GM20431 (cell line): ENCODE results near the gene NXPH2.

Source experiments
- in situ Hi-C: fragments of 300-500 bp; cut with MseI, MboI; formaldehyde crosslinking; loops from one replicate; pipeline ENCODE4 v1.15.0; 2020; ENCODE audit warnings: low sequenced_read_pairs; ENCODE audit not compliant: unreplicated experiment

Gene NXPH2

GRCh38 chr2:138779781-138780445 lies at the start of gene NXPH2:
Gene NXPH2, minus strand, starts transcription at chr2:138780390. Its CDS starts 149 bp downstream, at chr2:138780241.
- in situ Hi-C loops: loop anchor here (25.0 kb wide), 1 partner anchor 868 kb away; no protein-coding TSS in a partner anchor

- in situ Hi-C loops: no loop called here
Measured at GRCh38 chr2:138829326-138829919, 49.2 kb upstream of the NXPH2 start.

- in situ Hi-C loops: no loop called here
Measured at GRCh38 chr2:138827426-138828054, 47.4 kb upstream of the NXPH2 start.

GRCh38 chr2:138823666-138824065 lies 43.5 kb upstream of the NXPH2 start:
- in situ Hi-C loops: no loop called here

GRCh38 chr2:138819964-138820363 lies 39.8 kb upstream of the NXPH2 start:
- in situ Hi-C loops: no loop called here

GRCh38 chr2:138818556-138818955 lies 38.4 kb upstream of the NXPH2 start:
- in situ Hi-C loops: no loop called here

GRCh38 chr2:138814123-138814898 lies 34.1 kb upstream of the NXPH2 start:
- in situ Hi-C loops: no loop called here

GRCh38 chr2:138811431-138811830 lies 31.2 kb upstream of the NXPH2 start:
- in situ Hi-C loops: no loop called here

GRCh38 chr2:138794724-138795123 lies 14.5 kb upstream of the NXPH2 start:
- in situ Hi-C loops: loop anchor here (25.0 kb wide), 1 partner anchor 882 kb away; no protein-coding TSS in a partner anchor

GRCh38 chr2:138787053-138787666 lies 7.0 kb upstream of the NXPH2 start:
- in situ Hi-C loops: loop anchor here (25.0 kb wide), 1 partner anchor 875 kb away; no protein-coding TSS in a partner anchor

- in situ Hi-C loops: loop anchor here (25.0 kb wide), 1 partner anchor 870 kb away; no protein-coding TSS in a partner anchor
Measured at GRCh38 chr2:138782383-138782782, 2.2 kb upstream of the NXPH2 start.

GRCh38 chr2:138780908-138781307 lies 718 bp upstream of the NXPH2 start:
- in situ Hi-C loops: loop anchor here (25.0 kb wide), 1 partner anchor 869 kb away; no protein-coding TSS in a partner anchor

GRCh38 chr2:138780446-138780880 lies 273 bp upstream of the NXPH2 start:
- in situ Hi-C loops: loop anchor here (25.0 kb wide), 1 partner anchor 868 kb away; no protein-coding TSS in a partner anchor

GRCh38 chr2:138779406-138779780 lies 797 bp downstream of the NXPH2 start:
- in situ Hi-C loops: loop anchor here (25.0 kb wide), 1 partner anchor 867 kb away; no protein-coding TSS in a partner anchor

- in situ Hi-C loops: loop anchor here (25.0 kb wide), 1 partner anchor 866 kb away; no protein-coding TSS in a partner anchor
Measured at GRCh38 chr2:138777996-138778395, 2.2 kb downstream of the NXPH2 start.

GRCh38 chr2:138775736-138776135 lies 4.5 kb downstream of the NXPH2 start:
- in situ Hi-C loops: loop anchor here (25.0 kb wide), 1 partner anchor 863 kb away; no protein-coding TSS in a partner anchor

- in situ Hi-C loops: no loop called here
Measured at GRCh38 chr2:138771534-138771933, 8.7 kb downstream of the NXPH2 start.

GRCh38 chr2:138767101-138767500 lies 13.1 kb downstream of the NXPH2 start:
- in situ Hi-C loops: no loop called here

- in situ Hi-C loops: no loop called here
Measured at GRCh38 chr2:138766464-138766863, 13.7 kb downstream of the NXPH2 start.

- in situ Hi-C loops: no loop called here
Measured at GRCh38 chr2:138763971-138764370, 16.2 kb downstream of the NXPH2 start.
